GM18526 (cell line): Measurements from ENCODE around the gene RAB15.

Source experiments
- POLR2A ChIP-seq: IDR thresholded peaks from 3 replicates; pipeline ENCODE4 v1.6.1; 2011; ENCODE audit not compliant: insufficient read length; ENCODE audit errors: extremely low read depth

The RAB15 gene

GRCh38 chr14:64939817-64940190 is 32.3 kb downstream of the RAB15 start:
- TF ChIP-seq POLR2A, result no peak

DNA sequence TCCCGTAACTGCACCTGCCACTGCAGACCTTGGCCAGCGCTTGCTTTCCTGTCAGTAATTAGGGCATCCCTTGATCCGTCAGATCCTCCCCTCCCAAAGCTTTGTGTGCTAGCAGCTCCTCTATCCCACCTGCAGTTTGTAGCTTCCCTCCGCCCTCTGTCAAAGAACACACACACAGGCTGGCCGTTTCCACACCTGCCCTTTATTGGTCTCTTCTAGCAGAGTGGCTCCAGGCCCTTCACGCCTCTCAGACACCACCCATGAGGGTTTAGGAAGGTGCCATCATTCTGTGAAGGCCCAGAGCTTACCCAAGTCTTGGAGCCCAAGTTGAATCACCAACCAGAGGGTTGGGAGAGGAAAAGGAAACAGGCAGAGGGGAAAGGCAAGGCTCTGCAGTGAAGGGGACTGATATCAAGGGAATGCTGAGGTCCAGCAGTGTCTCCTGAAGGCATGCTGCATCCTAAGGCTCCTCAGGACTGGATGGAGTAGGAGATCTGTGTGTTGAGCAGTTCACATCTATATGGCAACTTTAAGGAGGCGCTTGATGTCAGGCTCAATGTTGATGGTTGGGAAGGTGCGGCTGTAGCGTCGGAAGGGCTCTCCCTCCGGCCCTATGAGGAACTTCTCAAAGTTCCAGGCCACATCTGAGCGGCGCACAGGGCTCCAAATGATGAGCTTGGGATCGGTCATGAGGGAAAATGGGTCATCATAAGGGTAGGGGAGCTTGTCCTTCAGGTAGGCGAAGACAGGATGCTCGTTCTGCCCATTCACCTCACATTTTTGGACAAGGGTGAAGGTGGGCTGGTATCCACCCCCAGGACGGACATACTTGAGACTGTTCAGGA is 32.9 kb downstream of the RAB15 start:
- no peak for TF ChIP-seq POLR2A

DNA sequence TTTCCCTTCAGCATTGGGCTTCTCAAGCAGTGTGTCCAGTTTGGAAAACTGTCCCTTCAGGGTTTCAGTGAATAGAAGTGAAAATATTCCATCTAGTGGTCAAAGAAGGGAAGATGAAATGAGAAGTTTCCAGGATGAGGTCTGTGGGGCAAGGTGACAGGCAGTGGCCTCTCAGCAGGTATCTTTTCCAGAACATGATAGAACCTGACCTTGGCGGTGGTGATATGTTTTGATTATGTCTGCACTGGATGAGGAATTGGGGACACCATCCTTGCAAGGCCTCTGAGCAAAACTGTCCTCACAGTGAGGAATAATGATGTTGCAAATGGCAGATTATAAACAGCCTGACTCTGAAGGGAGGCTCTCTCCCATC is 34.3 kb downstream of the RAB15 start:
- no peak for TF ChIP-seq POLR2A

- no peak for TF ChIP-seq POLR2A
These were observed 34.8 kb downstream of the RAB15 start for GRCh38 chr14:64937171-64937820.

DNA sequence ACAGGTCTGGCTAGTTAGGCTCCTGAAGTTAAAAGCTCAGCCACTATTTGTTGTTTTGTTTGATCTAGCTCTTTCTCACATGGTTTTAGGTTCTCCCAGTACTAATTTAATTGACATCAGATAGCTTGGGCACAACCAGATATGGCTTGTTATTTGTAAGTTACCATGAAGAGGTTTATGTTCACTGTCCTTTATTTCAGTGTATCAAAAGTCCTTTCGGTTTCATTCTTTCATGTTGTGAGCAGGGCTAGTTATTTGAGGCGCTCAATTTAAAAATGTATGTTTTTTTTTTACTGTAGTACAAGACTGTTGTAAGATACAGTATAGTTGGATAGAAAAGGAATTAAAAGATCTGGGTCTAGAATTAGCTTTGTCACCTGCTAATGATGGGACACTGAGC is 36.6 kb downstream of the RAB15 start:
- TF ChIP-seq POLR2A, result no peak

- TF ChIP-seq POLR2A, result no peak
These were observed 37.7 kb downstream of the RAB15 start for GRCh38 chr14:64934338-64934929.

- TF ChIP-seq POLR2A, result no peak
These were observed 39.9 kb downstream of the RAB15 start for GRCh38 chr14:64932231-64932630.

GRCh38 chr14:64931123-64931522 is 41.0 kb downstream of the RAB15 start:
- no peak for TF ChIP-seq POLR2A

- TF ChIP-seq POLR2A, result no peak
These were observed 41.9 kb downstream of the RAB15 start for GRCh38 chr14:64930085-64930843.

DNA sequence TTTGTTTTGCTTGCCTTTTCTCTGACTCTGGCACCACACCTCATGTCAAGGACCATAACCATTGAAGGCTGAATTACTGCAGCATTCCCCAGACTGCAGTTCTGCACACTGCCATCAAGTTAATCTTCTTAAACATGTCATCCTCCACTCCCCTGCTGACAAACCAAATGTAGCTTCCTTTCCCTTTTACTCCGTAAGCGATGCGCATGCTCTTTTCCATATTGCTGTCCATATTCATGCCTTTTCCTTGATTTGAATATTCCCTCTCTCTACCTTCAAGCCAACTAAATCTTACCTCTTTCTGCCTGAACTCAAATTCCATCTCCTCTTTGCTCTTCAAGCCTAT is 43.1 kb downstream of the RAB15 start:
- no peak for TF ChIP-seq POLR2A

DNA sequence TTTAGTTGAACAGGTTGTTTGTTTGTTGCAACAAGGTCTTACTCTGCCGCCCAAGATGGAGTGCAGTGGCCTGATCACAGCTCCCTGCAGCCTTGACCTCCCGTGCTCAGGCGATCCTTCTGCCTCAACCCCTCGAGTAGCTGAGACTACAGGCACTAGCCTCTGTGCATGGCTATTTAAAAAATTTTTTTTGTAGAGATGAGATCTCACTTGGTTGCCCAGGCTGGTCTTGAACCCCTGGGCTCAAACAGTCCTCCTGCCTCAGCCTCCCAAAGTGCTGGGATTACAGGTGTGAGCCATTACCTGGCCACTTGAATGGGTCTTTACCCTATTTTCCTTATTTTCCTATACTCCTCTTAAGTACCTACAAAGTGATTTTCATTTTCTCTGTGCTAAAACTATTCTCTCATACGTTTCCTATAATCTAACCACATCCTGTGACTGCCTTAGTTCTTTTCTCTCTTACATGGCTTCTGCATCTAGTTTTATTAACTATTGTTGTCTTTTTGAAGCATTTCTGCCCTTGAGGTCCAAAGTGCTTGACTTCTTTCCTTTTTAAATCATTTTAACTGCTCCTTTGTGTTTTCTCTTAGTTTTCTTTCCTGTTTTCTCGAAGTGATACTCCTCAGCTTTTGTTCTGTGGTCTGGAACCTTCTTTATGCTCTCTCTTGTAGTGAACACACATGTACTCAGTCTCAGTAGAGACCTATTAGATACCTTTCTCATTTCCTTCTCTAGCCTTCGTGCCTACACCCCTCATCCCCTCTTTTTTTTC is 43.7 kb downstream of the RAB15 start:
- no peak for TF ChIP-seq POLR2A

- no peak for TF ChIP-seq POLR2A
These were observed 45.1 kb downstream of the RAB15 start for GRCh38 chr14:64927031-64927430.

DNA sequence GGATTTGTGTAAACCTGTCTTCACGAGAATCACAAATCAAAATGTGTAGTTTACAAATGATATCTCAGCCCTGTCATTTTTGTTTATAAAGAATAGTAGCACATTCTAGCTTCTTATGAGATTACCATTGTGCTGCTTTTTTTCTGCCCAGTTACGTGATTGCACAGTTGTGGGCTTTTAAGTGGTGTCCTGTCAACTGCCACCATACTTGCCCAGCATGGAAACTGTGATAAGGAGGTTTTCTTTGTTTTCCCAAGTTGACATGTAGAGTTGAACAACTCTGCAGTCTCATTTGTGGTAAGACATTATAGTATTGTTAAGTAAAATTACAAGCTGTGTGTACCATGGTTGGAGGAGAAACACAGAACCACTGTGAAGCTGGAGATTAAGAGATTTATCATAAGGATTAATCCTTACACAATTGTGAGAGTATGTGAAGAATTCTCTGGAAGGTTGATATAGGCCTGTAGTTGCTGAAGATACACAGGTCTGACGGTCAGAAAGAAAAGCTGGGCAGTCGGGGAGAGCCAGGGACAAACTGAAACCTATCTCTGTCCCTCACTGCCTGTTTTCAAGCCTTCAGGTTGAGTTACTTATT is 45.6 kb downstream of the RAB15 start:
- no peak for TF ChIP-seq POLR2A

DNA sequence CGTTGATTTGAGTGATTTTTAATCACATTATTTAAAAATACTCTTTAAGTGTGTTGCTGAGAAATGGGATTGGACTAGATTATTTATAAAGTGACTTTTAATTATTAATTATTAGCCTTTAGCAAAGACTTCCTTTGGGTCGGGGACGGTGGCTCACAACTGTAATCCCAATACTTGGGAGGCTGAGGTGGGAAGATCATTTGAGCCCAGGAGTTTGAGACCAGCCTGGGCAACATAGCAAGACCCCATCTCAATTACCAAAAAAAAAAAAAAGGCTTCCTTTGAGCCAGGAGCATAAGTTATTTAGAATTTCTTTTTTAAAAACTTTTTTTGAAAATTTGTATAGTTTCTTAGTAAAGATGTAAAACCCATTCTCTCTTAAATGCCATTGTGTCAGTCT is 49.1 kb downstream of the RAB15 start:
- TF ChIP-seq POLR2A, result no peak

DNA sequence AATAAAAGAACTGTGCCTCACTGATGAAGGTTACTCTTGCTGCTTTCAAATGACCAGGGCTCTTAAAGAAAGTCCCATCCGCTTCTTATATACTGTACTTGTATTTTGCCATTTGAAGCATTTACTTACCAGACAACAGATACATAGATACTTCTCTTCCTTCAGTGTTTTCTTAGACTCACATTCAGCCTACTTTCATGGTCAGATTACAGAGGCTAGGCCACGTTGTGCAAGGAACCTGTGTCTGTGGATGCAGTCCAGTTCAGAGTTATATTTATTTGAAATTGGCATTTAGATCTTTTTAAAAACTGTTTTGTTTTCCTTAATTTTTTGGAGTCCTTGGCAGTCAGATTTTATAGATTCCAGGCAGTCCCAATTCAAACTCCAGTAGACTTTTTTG is 51.7 kb downstream of the RAB15 start:
- no peak for TF ChIP-seq POLR2A
